K562 (cell line): ENCODE results near the gene VARS1. TPM values are rescaled to one million over a fixed set of nuclear protein-coding genes. Genes with fewer than 3 reads are reported as not detected.

Experiments
- CBX5 ChIP-seq: IDR thresholded peaks from 2 replicates; pipeline ENCODE4 v1.6.1; 2014; ENCODE audit warnings: low read depth, borderline replicate concordance
- FOXA3 ChIP-seq, 2 experiments: fragments of 450-650 bp in 1 of 2; sonication (generic) in 1 of 2; formaldehyde crosslinking; IDR thresholded peaks in 1 of 2; conservative IDR thresholded peaks in 1 of 2; 2 replicates each; pipeline versions ENCODE4 v1.4.0 to v1.8.0; 2020 to 2022; ENCODE audit warnings: mild to moderate bottlenecking in 2 of 2, missing genetic modification reagents in 1 of 2
- IRF2 ChIP-seq: sonication (generic); formaldehyde crosslinking; IDR thresholded peaks from 2 replicates; pipeline ENCODE4 v1.8.1; 2022; ENCODE audit warnings: mild to moderate bottlenecking, missing genetic modification reagents
- KDM4B ChIP-seq, 2 experiments: fragments of 450-650 bp in 1 of 2; sonication (generic) in 1 of 2; IDR thresholded peaks; 2 replicates each; pipeline ENCODE4 v1.6.1; 2016 to 2017; ENCODE audit warnings: borderline replicate concordance in 2 of 2, antibody characterized with exemption in 1 of 2, low read depth in 1 of 2, mild to moderate bottlenecking in 1 of 2
- MEF2A ChIP-seq: IDR thresholded peaks from 2 replicates; pipeline ENCODE4 v1.6.1; 2011; ENCODE audit warnings: low read depth, mild to moderate bottlenecking, low read length, moderate library complexity; ENCODE audit not compliant: control insufficient read depth
- POLR2G ChIP-seq: fragments of 200-400 bp; formaldehyde crosslinking; IDR thresholded peaks from 2 replicates; pipeline ENCODE4 v1.6.1; 2017; ENCODE audit warnings: low read depth, mild to moderate bottlenecking, antibody characterized with exemption, low read length, moderate library complexity
- SFPQ ChIP-seq: fragments of 200-400 bp; formaldehyde crosslinking; IDR thresholded peaks from 2 replicates; pipeline ENCODE4 v1.6.1; 2017; ENCODE audit warnings: mild to moderate bottlenecking, low read depth, low read length, moderate library complexity
- TARDBP ChIP-seq: fragments of 450-650 bp; IDR thresholded peaks from 2 replicates; pipeline ENCODE4 v1.6.1; 2016
- ZNF12 ChIP-seq: sonication (generic); formaldehyde crosslinking; IDR thresholded peaks from 2 replicates; pipeline ENCODE4 v1.4.0; 2020; ENCODE audit warnings: mild to moderate bottlenecking, missing genetic modification reagents
- ZNF174 ChIP-seq: fragments of 250-450 bp; sonication (Bioruptor Pico); IDR thresholded peaks from 2 replicates; pipeline ENCODE4 v1.4.0; 2020; ENCODE audit warnings: mild to moderate bottlenecking
- ZNF707 ChIP-seq: fragments of 250-450 bp; sonication (Bioruptor Pico); conservative IDR thresholded peaks from 2 replicates; pipeline ENCODE4 v1.8.0; 2022; ENCODE audit warnings: inconsistent platforms, mild to moderate bottlenecking, moderate library complexity
- polyA plus RNA-seq, 8 experiments: library from polyadenylated mRNA; depleted of rRNA in 4 of 8; stranded (reverse) in 5 of 8; unstranded in 3 of 8; fragments of >200 nt; fragmentation: Nextera tagmentation in 2 of 8; fragmentation: Illumina TruSeq in 1 of 8; extraction: Ambion mirVana in 2 of 8; extraction: Trizol in 1 of 8; gene quantifications; 2 replicates each; pipeline versions ENCODE4 v1.2.1 to v1.2.3, GENCODE V29; 2011 to 2014; ENCODE audit warnings: inconsistent platforms in 1 of 8, missing spikeins in 1 of 8
- total RNA-seq, 7 experiments: library from RNA; depleted of rRNA in 6 of 7; stranded (reverse); fragments of >200 nt in 6 of 7; fragmentation: Illumina TruSeq in 2 of 7; extraction: Trizol in 2 of 7; gene quantifications; 2 replicates each; pipeline versions ENCODE4 v1.2.1 to v1.2.3, GENCODE V29; 2011 to 2021; ENCODE audit warnings: low replicate concordance in 1 of 7
- TF ChIP-seq, protein P1 (sequence below): fragments of 450-650 bp; IDR thresholded peaks from 2 replicates; pipeline ENCODE4 v1.6.1; 2016; ENCODE audit warnings: low read depth
- TF ChIP-seq, protein P2 (sequence below): fragments of 200-800 bp; sonication (Bioruptor generic); IDR thresholded peaks from 2 replicates; pipeline ENCODE4 v1.6.1; 2017; ENCODE audit warnings: missing genetic modification characterization, missing compliant biosample characterization

Gene VARS1
- total and polyA plus RNA-seq, 9 of the 15 experiments (the other 6 are each of a cell fraction or from before 2014, with no cell fraction given): 2.9 to 488 (median 130) TPM

DNA sequence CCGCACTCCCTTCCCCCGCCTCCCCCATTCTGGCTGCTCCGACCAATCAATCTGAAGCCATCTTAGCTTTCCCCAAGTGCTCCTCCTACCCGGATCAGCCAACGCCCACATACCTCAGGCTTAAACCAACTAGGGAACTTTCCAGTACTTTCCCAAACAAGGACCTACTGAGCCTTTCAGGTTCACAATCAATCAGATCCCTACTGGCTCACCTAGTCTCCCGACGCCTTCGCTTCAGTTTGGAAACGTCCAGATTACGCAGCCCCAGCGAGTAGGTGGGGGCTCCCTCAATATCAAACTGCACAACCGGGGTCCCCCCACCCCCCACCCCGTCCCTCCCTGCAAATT, 19.1 kb upstream of the VARS1 start (continued):
- TF ChIP-seq, protein P1, sequence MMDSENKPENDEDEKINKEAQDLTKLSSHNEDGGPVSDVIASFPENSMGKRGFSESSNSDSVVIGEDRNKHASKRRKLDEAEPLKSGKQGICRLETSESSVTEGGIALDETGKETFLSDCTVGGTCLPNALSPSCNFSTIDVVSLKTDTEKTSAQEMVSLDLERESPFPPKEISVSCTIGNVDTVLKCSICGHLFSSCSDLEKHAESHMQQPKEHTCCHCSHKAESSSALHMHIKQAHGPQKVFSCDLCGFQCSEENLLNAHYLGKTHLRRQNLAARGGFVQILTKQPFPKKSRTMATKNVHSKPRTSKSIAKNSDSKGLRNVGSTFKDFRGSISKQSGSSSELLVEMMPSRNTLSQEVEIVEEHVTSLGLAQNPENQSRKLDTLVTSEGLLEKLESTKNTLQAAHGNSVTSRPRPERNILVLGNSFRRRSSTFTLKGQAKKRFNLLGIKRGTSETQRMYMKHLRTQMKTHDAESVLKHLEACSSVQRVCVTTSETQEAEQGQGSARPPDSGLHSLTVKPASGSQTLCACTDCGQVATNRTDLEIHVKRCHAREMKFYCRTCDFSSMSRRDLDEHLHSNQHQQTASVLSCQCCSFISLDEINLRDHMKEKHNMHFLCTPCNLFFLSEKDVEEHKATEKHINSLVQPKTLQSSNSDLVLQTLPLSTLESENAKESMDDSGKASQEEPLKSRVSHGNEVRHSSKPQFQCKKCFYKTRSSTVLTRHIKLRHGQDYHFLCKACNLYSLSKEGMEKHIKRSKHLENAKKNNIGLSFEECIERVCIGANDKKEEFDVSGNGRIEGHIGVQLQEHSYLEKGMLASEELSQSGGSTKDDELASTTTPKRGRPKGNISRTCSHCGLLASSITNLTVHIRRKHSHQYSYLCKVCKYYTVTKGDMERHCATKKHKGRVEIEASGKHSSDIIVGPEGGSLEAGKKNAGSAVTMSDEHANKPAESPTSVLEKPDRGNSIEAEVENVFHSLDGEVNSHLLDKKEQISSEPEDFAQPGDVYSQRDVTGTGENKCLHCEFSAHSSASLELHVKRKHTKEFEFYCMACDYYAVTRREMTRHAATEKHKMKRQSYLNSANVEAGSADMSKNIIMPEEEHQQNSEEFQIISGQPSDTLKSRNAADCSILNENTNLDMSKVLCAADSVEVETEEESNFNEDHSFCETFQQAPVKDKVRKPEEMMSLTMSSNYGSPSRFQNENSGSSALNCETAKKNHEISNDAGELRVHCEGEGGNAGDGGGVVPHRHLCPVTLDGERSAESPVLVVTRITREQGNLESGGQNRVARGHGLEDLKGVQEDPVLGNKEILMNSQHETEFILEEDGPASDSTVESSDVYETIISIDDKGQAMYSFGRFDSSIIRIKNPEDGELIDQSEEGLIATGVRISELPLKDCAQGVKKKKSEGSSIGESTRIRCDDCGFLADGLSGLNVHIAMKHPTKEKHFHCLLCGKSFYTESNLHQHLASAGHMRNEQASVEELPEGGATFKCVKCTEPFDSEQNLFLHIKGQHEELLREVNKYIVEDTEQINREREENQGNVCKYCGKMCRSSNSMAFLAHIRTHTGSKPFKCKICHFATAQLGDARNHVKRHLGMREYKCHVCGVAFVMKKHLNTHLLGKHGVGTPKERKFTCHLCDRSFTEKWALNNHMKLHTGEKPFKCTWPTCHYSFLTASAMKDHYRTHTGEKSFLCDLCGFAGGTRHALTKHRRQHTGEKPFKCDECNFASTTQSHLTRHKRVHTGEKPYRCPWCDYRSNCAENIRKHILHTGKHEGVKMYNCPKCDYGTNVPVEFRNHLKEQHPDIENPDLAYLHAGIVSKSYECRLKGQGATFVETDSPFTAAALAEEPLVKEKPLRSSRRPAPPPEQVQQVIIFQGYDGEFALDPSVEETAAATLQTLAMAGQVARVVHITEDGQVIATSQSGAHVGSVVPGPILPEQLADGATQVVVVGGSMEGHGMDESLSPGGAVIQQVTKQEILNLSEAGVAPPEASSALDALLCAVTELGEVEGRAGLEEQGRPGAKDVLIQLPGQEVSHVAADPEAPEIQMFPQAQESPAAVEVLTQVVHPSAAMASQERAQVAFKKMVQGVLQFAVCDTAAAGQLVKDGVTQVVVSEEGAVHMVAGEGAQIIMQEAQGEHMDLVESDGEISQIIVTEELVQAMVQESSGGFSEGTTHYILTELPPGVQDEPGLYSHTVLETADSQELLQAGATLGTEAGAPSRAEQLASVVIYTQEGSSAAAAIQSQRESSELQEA: no peak
- TF ChIP-seq MEF2A: no peak
- TF ChIP-seq TARDBP: no peak
- TF ChIP-seq ZNF707: no peak
- TF ChIP-seq IRF2 (CRISPR knock-in tag): no peak
- no peak for TF ChIP-seq CBX5
- TF ChIP-seq, protein P2, sequence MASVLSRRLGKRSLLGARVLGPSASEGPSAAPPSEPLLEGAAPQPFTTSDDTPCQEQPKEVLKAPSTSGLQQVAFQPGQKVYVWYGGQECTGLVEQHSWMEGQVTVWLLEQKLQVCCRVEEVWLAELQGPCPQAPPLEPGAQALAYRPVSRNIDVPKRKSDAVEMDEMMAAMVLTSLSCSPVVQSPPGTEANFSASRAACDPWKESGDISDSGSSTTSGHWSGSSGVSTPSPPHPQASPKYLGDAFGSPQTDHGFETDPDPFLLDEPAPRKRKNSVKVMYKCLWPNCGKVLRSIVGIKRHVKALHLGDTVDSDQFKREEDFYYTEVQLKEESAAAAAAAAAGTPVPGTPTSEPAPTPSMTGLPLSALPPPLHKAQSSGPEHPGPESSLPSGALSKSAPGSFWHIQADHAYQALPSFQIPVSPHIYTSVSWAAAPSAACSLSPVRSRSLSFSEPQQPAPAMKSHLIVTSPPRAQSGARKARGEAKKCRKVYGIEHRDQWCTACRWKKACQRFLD: no peak
- no peak; a peak in 1 of 4 replicates for TF ChIP-seq FOXA3 (CRISPR knock-in tag; conservative IDR thresholded peaks at IDR 0.05 in 1 of 2, IDR thresholded peaks at IDR 0.05 in 1 of 2)
- no peak for TF ChIP-seq KDM4B (IDR thresholded peaks at IDR 0.05; ENCODE audit: borderline replicate concordance in 2 of 2, low read depth in 1 of 2)
- no peak for TF ChIP-seq ZNF12 (CRISPR knock-in tag)
- no peak for TF ChIP-seq POLR2G
- TF ChIP-seq SFPQ: no peak
- TF ChIP-seq ZNF174 (CRISPR knock-in tag): no peak
